ENCODE results near the gene PLCH1. TPM values are rescaled to one million over a fixed set of nuclear protein-coding genes. Genes with fewer than 3 reads are reported as not detected.

The PLCH1 gene
- total and polyA plus RNA-seq, 10 of the 15 experiments (the other 5 are each of a cell fraction or from before 2014, with no cell fraction given), result 0.03 to 0.22 (median 0.04) TPM; not detected in 5

- no peak for TF ChIP-seq CHD2 (IDR thresholded peaks at IDR 0.05; ENCODE audit: borderline replicate concordance, low read depth, low read length)
- no peak for TF ChIP-seq YBX1 (IDR thresholded peaks at IDR 0.05)
- no peak for TF ChIP-seq NR2C1 (IDR thresholded peaks at IDR 0.05)
These were observed 189.3 kb downstream of the PLCH1 start (continued) for GRCh38 chr3:155555479-155556060.

GRCh38 chr3:155554777-155555451 is 190.0 kb downstream of the PLCH1 start:
- RAD21 ChIA-PET (ENCODE audit: unreplicated experiment), result no interaction called here
- H3K9me3 ChIP-seq (replicated peaks; ENCODE audit: control insufficient read depth, insufficient read depth, low read length), result no peaks in the 10 kb centered on the region
- POLR2A ChIA-PET, result no interaction called here
- in situ Hi-C loops (cut with MboI) (no loop called here), intact Hi-C loops (cut with micrococcal nuclease; ENCODE audit: unreplicated experiment) (loop anchor here (1.0 to 10.0 kb wide), 3 partner anchors 38 to 320 kb away; partner anchors contain the start of gene GMPS)
- no peaks in the 10 kb centered on the region for H3K4me1 ChIP-seq (ENCODE audit: control insufficient read depth, insufficient read depth, low read length)
- no peak overlapping the region for H3K27ac ChIP-seq (ENCODE audit: control insufficient read depth, insufficient read depth)
- no peak overlapping the region for H3K4me3 ChIP-seq
- CTCF ChIA-PET, result no interaction called here
- DNase-seq (ENCODE audit: low read depth, low spot score), result peak; percentile 39
- H2AFZ ChIP-seq (ENCODE audit: control insufficient read depth, low read depth, low read length), result no peak overlapping the region
- H3K27me3 ChIP-seq (replicated peaks in 1 of 2; ENCODE audit: control insufficient read depth in 2 of 2, insufficient read depth in 2 of 2, low read length in 1 of 2), result no peaks in the 10 kb centered on the region; a peak in 1 of 4 replicates
- TF ChIP-seq MTA2 (IDR thresholded peaks at IDR 0.05; ENCODE audit: low read depth) (peak; percentile 75), MEF2B (IDR thresholded peaks at IDR 0.05; ENCODE audit: partially characterized antibody, poor library complexity, severe bottlenecking) (peak; percentile 69), SMC3 (IDR thresholded peaks at IDR 0.05; ENCODE audit: borderline replicate concordance, low read length) (no peak), TCF12 (IDR thresholded peaks at IDR 0.05; ENCODE audit: low read depth, low read length) (0 out of 2 replicates have a peak, but pooled peaks have one; percentile 23), ZNF217 (IDR thresholded peaks at IDR 0.05) (peak; percentile 60; the same call in 1 of the 2 replicates), FOXK2 (IDR thresholded peaks at IDR 0.05) (no peak), NR2C1 (IDR thresholded peaks at IDR 0.05) (no peak), CUX1 (IDR thresholded peaks at IDR 0.05; ENCODE audit: insufficient replicate concordance, low read depth, low read length) (peak; percentile 70), POLR2A (IDR thresholded peaks at IDR 0.05; ENCODE audit: low read depth, low read length) (no peak), IKZF1 (conservative IDR thresholded peaks at IDR 0.05) (0 out of 2 replicates have a peak, but pooled peaks have one; percentile 55), IKZF2 (IDR thresholded peaks at IDR 0.05) (peak; percentile 44 to 58; a peak in 1 of 4 replicates), PKNOX1 (IDR thresholded peaks at IDR 0.05) (peak; percentile 89)
- BruUV-seq (replicated peaks), result no TSS peak
- SMC1A ChIA-PET (ENCODE audit: uncharacterized antibody, unreplicated experiment), result interaction anchor here (1.1 kb wide), 1 partner anchor 9 kb away, joined by 5 read pairs; no protein-coding TSS in a partner anchor
- H4K20me1 ChIP-seq (ENCODE audit: control insufficient read depth, insufficient read depth), result no peaks in the 10 kb centered on the region
- H3K79me2 ChIP-seq (ENCODE audit: control insufficient read depth, insufficient read depth, low read length), result no peaks in the 10 kb centered on the region
- no peak overlapping the region for H3K4me2 ChIP-seq (ENCODE audit: control insufficient read depth, insufficient read depth)
- peak; percentile 81 for ATAC-seq
- no peaks in the 10 kb centered on the region for H3K36me3 ChIP-seq (ENCODE audit: control insufficient read depth in 2 of 2, insufficient read depth in 2 of 2, low read length in 1 of 2)
- no peak overlapping the region for H3K9ac ChIP-seq (ENCODE audit: control insufficient read depth, insufficient read depth, low read length)
- 2% methylated on average over 4 of the region's 4 CpGs for WGBS (ENCODE audit: insufficient coverage, insufficient replicate concordance, low lambda C conversion rate, missing lambda C conversion rate)
- no peak for FAIRE-seq
